Measurements from ENCODE around the gene CYP4B1.
"Not testable (repeated sequence)": the region's sequence is repeated elsewhere in the genome, so short reads cannot be mapped to it uniquely, and the experiment has no call there.

CYP4B1 gene

GRCh38 chr1:46798810-46799209, at the start of gene CYP4B1:
Gene CYP4B1, plus strand, starts transcription at chr1:46799046. Its CDS starts 36 bp downstream, at chr1:46799082.
- no peak for DNase-seq (ENCODE audit: low read depth in 2 of 2)

- DNase-seq (ENCODE audit: low read depth in 2 of 2) = no peak
Observed at GRCh38 chr1:46749404-46749803, 49.4 kb upstream of the CYP4B1 start.

GRCh38 chr1:46749921-46750404, 48.9 kb upstream of the CYP4B1 start:
- DNase-seq (ENCODE audit: low read depth in 2 of 2) = no peak

- DNase-seq (ENCODE audit: low read depth in 2 of 2) = no peak
Observed at GRCh38 chr1:46753985-46754384, 44.9 kb upstream of the CYP4B1 start.

- not testable (repeated sequence) for DNase-seq (ENCODE audit: low read depth in 2 of 2)
Observed at GRCh38 chr1:46754707-46755106, 44.1 kb upstream of the CYP4B1 start.

- no peak for DNase-seq (ENCODE audit: low read depth in 2 of 2)
Observed at GRCh38 chr1:46755121-46755520, 43.7 kb upstream of the CYP4B1 start.

GRCh38 chr1:46757247-46757955, 41.4 kb upstream of the CYP4B1 start:
- DNase-seq (ENCODE audit: low read depth in 2 of 2) = no peak

GRCh38 chr1:46757956-46758528, 40.8 kb upstream of the CYP4B1 start:
- DNase-seq (ENCODE audit: low read depth in 2 of 2) = no peak

- no peak for DNase-seq (ENCODE audit: low read depth in 2 of 2)
Observed at GRCh38 chr1:46760558-46761166, 38.2 kb upstream of the CYP4B1 start.

GRCh38 chr1:46761740-46762139, 37.1 kb upstream of the CYP4B1 start:
- no peak for DNase-seq (ENCODE audit: low read depth in 2 of 2)

- DNase-seq (ENCODE audit: low read depth in 2 of 2) = no peak
Observed at GRCh38 chr1:46764402-46764801, 34.4 kb upstream of the CYP4B1 start.

GRCh38 chr1:46767649-46768282, 31.1 kb upstream of the CYP4B1 start:
- no peak for DNase-seq (ENCODE audit: low read depth in 2 of 2)

- no peak for DNase-seq (ENCODE audit: low read depth in 2 of 2)
Observed at GRCh38 chr1:46768445-46768844, 30.4 kb upstream of the CYP4B1 start.

- no peak for DNase-seq (ENCODE audit: low read depth in 2 of 2)
Observed at GRCh38 chr1:46769028-46769740, 29.7 kb upstream of the CYP4B1 start.

GRCh38 chr1:46770541-46770940, 28.3 kb upstream of the CYP4B1 start:
- DNase-seq (ENCODE audit: low read depth in 2 of 2) = no peak

GRCh38 chr1:46772571-46772970, 26.3 kb upstream of the CYP4B1 start:
- no peak for DNase-seq (ENCODE audit: low read depth in 2 of 2)

GRCh38 chr1:46774297-46774696, 24.5 kb upstream of the CYP4B1 start:
- DNase-seq (ENCODE audit: low read depth in 2 of 2) = no peak

GRCh38 chr1:46778456-46778855, 20.4 kb upstream of the CYP4B1 start:
- DNase-seq (ENCODE audit: low read depth in 2 of 2) = not testable (repeated sequence)

GRCh38 chr1:46784666-46785065, 14.2 kb upstream of the CYP4B1 start:
- DNase-seq (ENCODE audit: low read depth in 2 of 2) = no peak

GRCh38 chr1:46788634-46789033, 10.2 kb upstream of the CYP4B1 start:
- DNase-seq (ENCODE audit: low read depth in 2 of 2) = not testable (repeated sequence)

- DNase-seq (ENCODE audit: low read depth in 2 of 2) = no peak
Observed at GRCh38 chr1:46790446-46791101, 8.3 kb upstream of the CYP4B1 start.

All from stimulated activated CD4-positive, alpha-beta T cell treated with anti-CD3 and anti-CD28 coated beads, Interleukin-15, amount 100 ng/mL, for 48 hours (primary cell).